Kidney epithelial cell (primary cell): Measurements from ENCODE around the gene LTA4H. TPM values are rescaled to one million over a fixed set of nuclear protein-coding genes. Genes with fewer than 3 reads are reported as not detected.

Source experiments
- DNase-seq: peaks from one replicate; pipeline ENCODE4 v3.0.0-alpha.2; 2010; ENCODE audit warnings: low read depth
- H3K27me3 ChIP-seq: 2 replicates; pipeline ENCODE4 v1.6.0; 2011; ENCODE audit warnings: low read length; ENCODE audit not compliant: control insufficient read depth, insufficient read depth
- H3K36me3 ChIP-seq: 2 replicates; pipeline ENCODE4 v1.5.1; 2011; ENCODE audit warnings: low read length; ENCODE audit not compliant: control insufficient read depth, insufficient read depth
- H3K4me3 ChIP-seq: 2 replicates; pipeline ENCODE4 v1.5.1; 2011; ENCODE audit warnings: low read depth, mild to moderate bottlenecking, control low read depth, low read length
- CTCF ChIP-seq: IDR thresholded peaks from 2 replicates; pipeline ENCODE4 v1.5.1; 2011; ENCODE audit warnings: mild to moderate bottlenecking, moderate library complexity, low read length, control low read depth, inconsistent platforms; ENCODE audit not compliant: insufficient read depth, poor library complexity, severe bottlenecking
- total RNA-seq: library from RNA; depleted of rRNA; stranded (reverse); fragments of >200 nt; gene quantifications from 2 replicates; pipeline ENCODE4 v1.2.3, GENCODE V29; 2015

The LTA4H gene
- total RNA-seq, 1 donor from 2014 or later: 78.9 TPM

GRCh38 chr12:96077081-96077480, 41.7 kb upstream of the LTA4H start:
- no peak for DNase-seq
- no peaks in the 10 kb centered on the region for H3K27me3 ChIP-seq
- TF ChIP-seq CTCF: no peak

GRCh38 chr12:96075560-96075959, 40.2 kb upstream of the LTA4H start:
- no peaks in the 10 kb centered on the region for H3K27me3 ChIP-seq
- no peak for DNase-seq
- no peak for TF ChIP-seq CTCF
- no peaks in the 10 kb centered on the region for H3K36me3 ChIP-seq
- H3K4me3 ChIP-seq: no peak overlapping the region

More at GRCh38 chr12:96077081-96077480, 41.7 kb upstream of the LTA4H start:
- H3K4me3 ChIP-seq: no peak overlapping the region
- H3K36me3 ChIP-seq: no peaks in the 10 kb centered on the region

- TF ChIP-seq CTCF: no peak
- DNase-seq: peak; percentile 39
- no peaks in the 10 kb centered on the region for H3K36me3 ChIP-seq
Measured at GRCh38 chr12:96073346-96074330, 38.3 kb upstream of the LTA4H start.

GRCh38 chr12:96070670-96071279, 35.4 kb upstream of the LTA4H start:
- TF ChIP-seq CTCF: peak; percentile 16
- H3K36me3 ChIP-seq: no peaks in the 10 kb centered on the region
- H3K27me3 ChIP-seq: no peaks in the 10 kb centered on the region
- no peak overlapping the region for H3K4me3 ChIP-seq
- no peak for DNase-seq

More at GRCh38 chr12:96073346-96074330, 38.3 kb upstream of the LTA4H start:
- Histone ChIP-seq H3K4me3 (no peak overlapping the region), H3K27me3 (no peaks in the 10 kb centered on the region)

- H3K27me3 ChIP-seq: no peaks in the 10 kb centered on the region
- no peak for DNase-seq
- no peak overlapping the region for H3K4me3 ChIP-seq
- no peak for TF ChIP-seq CTCF
- H3K36me3 ChIP-seq: no peaks in the 10 kb centered on the region
Measured at GRCh38 chr12:96069511-96070231, 34.3 kb upstream of the LTA4H start.
